PFSK-1 (cell line): ENCODE data around the gene TOP1.

ENCODE experiments used
- FOXP2 ChIP-seq: optimal IDR thresholded peaks from 2 replicates; pipeline ENCODE3; 2011; ENCODE audit warnings: borderline replicate concordance, control low read depth, inconsistent platforms; ENCODE audit not compliant: insufficient read depth; ENCODE audit errors: extremely low read length, extremely low read depth
- POLR2AphosphoS5 ChIP-seq: IDR thresholded peaks from 2 replicates; pipeline ENCODE4 v1.6.1; 2012; ENCODE audit warnings: low read depth, mild to moderate bottlenecking, control low read depth, low read length, moderate library complexity
- SIN3A ChIP-seq: IDR thresholded peaks from 2 replicates; pipeline ENCODE4 v1.6.1; 2012; ENCODE audit warnings: mild to moderate bottlenecking, low read length, moderate library complexity, borderline replicate concordance; ENCODE audit not compliant: insufficient read depth
- TAF1 ChIP-seq: IDR thresholded peaks from 2 replicates; pipeline ENCODE4 v1.6.1; 2012; ENCODE audit warnings: low read length, control low read depth, borderline replicate concordance; ENCODE audit not compliant: insufficient read depth
- TF ChIP-seq, protein P1 (sequence below), 2 experiments: IDR thresholded peaks; 2 replicates each; pipeline versions ENCODE4 v1.6.1 to v1.8.0; 2011 to 2012; ENCODE audit warnings: low read depth in 2 of 2, low read length in 2 of 2, control low read depth in 1 of 2, inconsistent platforms in 1 of 2, mild to moderate bottlenecking in 1 of 2, moderate library complexity in 1 of 2; ENCODE audit not compliant: insufficient read depth in 1 of 2

Gene TOP1

DNA sequence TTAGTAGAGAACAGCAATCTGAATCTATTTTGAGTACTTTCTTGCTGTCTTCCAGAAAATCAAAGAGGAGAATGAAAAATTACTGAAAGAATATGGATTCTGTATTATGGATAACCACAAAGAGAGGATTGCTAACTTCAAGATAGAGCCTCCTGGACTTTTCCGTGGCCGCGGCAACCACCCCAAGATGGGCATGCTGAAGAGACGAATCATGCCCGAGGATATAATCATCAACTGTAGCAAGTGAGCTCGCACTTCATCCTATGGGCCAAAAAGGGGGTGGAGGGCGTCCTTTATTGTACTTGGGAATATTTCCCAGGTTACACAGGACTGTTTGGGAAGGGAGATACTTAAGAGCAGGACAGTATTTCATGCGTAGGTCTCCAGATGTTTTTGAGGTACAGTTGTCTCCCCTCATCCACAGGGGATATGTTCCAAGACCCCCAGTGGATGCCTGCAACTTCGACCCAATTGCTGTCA is 71.4 kb downstream of the TOP1 start:
- TF ChIP-seq POLR2AphosphoS5 (no peak), SIN3A (no peak)

DNA sequence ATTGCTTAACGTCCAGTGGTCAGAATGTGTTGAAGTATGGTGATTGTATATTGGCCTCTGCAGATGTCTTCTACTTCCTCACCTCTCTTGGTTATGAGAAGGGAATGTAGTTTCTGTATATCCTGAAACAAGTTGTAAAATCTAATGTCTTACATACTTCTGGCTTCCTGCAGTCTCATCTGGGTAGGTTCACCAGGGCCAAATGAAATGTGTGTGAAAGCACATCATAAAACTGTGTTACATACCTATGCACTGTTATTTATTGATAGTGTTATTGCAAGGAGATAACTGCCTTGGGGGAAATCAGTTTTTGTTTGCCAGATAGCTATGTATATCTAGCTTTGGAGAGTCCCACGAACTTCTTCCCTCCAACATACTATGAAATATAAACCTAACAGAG is 73.0 kb downstream of the TOP1 start:
- TF ChIP-seq FOXP2: no peak
- no peak for TF ChIP-seq SIN3A
- TF ChIP-seq, protein P1, sequence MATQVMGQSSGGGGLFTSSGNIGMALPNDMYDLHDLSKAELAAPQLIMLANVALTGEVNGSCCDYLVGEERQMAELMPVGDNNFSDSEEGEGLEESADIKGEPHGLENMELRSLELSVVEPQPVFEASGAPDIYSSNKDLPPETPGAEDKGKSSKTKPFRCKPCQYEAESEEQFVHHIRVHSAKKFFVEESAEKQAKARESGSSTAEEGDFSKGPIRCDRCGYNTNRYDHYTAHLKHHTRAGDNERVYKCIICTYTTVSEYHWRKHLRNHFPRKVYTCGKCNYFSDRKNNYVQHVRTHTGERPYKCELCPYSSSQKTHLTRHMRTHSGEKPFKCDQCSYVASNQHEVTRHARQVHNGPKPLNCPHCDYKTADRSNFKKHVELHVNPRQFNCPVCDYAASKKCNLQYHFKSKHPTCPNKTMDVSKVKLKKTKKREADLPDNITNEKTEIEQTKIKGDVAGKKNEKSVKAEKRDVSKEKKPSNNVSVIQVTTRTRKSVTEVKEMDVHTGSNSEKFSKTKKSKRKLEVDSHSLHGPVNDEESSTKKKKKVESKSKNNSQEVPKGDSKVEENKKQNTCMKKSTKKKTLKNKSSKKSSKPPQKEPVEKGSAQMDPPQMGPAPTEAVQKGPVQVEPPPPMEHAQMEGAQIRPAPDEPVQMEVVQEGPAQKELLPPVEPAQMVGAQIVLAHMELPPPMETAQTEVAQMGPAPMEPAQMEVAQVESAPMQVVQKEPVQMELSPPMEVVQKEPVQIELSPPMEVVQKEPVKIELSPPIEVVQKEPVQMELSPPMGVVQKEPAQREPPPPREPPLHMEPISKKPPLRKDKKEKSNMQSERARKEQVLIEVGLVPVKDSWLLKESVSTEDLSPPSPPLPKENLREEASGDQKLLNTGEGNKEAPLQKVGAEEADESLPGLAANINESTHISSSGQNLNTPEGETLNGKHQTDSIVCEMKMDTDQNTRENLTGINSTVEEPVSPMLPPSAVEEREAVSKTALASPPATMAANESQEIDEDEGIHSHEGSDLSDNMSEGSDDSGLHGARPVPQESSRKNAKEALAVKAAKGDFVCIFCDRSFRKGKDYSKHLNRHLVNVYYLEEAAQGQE (IDR thresholded peaks at IDR 0.05; ENCODE audit: insufficient read depth in 1 of 2, low read depth in 2 of 2, low read length in 2 of 2): no peak
- no peak for TF ChIP-seq POLR2AphosphoS5
- no peak for TF ChIP-seq TAF1

DNA sequence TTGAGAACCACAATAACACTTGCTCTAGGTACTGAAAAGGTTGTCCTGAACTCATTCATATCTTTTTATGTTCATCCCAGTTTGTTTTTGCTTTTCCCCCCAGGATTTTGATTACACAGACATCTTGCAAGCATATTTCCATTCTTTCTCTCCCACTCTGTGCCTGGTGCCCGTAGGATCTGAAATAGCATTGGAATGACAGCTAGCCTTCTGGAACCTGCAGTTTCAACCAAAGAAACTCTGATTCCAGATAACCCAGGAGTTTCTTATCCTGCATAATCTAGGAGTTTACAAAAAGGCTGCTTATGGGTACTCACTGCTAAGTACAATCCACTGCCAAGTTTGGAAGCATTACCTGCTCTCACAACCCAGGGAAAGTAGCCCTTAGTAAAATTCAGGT is 79.9 kb downstream of the TOP1 start:
- no peak for TF ChIP-seq POLR2AphosphoS5
- TF ChIP-seq, protein P1 (IDR thresholded peaks at IDR 0.05; ENCODE audit: insufficient read depth in 1 of 2, low read depth in 2 of 2, low read length in 2 of 2): no peak
- no peak for TF ChIP-seq TAF1
- TF ChIP-seq FOXP2: no peak
- no peak for TF ChIP-seq SIN3A

DNA sequence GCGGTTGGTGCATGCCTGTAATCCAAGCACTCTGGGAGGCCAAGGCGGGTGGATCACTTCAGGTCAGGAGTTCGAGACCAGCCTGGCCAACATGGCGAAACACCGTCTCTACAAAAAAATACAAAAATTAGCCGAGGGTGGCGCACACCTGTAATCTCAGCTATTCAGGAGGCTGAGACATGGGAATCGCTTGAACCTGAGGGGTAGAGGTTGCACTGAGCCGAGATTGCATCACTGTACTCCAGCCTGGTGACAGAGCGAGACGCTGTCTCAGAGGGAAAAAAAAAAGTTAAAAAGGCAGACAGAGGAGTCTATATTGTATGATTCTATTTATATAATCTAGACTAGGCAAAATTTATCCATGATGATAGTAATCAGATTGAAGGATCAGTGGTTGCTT is 81.4 kb downstream of the TOP1 start:
- TF ChIP-seq, protein P1 (IDR thresholded peaks at IDR 0.05; ENCODE audit: insufficient read depth in 1 of 2, low read depth in 2 of 2, low read length in 2 of 2): no peak
- TF ChIP-seq SIN3A (no peak), POLR2AphosphoS5 (no peak), FOXP2 (no peak), TAF1 (no peak)

DNA sequence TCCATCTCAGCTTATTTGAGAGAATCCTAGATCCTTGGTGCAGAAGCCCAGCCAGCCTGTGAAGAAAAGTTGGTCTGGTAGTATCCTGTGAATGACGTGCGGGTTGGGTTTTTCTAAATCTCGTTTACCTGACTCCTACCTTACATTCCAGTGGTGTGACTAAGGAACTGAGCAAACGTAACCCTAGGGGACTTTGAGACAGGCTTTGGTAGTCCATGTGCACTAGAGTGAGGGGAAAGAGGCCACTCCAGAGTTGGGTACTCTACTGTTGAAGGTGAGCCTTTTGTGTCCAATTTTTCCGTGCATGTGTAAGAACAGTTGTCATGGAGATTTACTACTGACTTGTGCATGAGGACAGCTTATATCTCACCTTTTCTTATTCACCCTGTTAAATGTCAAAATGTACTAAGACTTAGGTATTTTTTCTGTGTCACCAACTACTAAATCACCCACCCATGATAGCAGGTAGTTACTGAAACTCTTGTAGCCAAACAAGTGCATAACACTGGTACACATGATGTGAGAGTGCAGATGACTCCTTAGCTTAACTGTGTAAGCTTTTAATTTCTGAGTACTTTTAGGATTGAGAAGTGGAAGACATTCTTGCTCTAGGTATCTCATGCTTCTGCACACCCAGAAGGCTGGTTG is 82.4 kb downstream of the TOP1 start:
- TF ChIP-seq SIN3A (no peak), TAF1 (no peak), POLR2AphosphoS5 (no peak), FOXP2 (no peak)
- TF ChIP-seq, protein P1 (IDR thresholded peaks at IDR 0.05; ENCODE audit: insufficient read depth in 1 of 2, low read depth in 2 of 2, low read length in 2 of 2): no peak
